Body of pancreas (tissue), 4 donors: ENCODE results near the gene RHBDF2. TPM values are rescaled to one million over a fixed set of nuclear protein-coding genes. Genes with fewer than 3 reads are reported as not detected.

ENCODE experiments used
- ATAC-seq: fragments of 150-250 bp; one replicate; pipeline ENCODE4 v1.9.1; 2016
- DNase-seq, 4 donors: peaks; one replicate each; pipeline ENCODE4 v3.0.0-alpha.2; 2019
- H3K27ac ChIP-seq, 4 donors: fragments of 200-600 bp; sonication (generic); 1 replicate in 3 of 4; 2 replicates in 1 of 4; pipeline versions ENCODE4 v1.5.1 to v1.6.1; 2016 to 2019; ENCODE audit warnings: mild to moderate bottlenecking in 1 of 4, mixed read lengths in 1 of 4, moderate library complexity in 1 of 4
- H3K27me3 ChIP-seq, 2 donors: fragments of 200-600 bp; sonication (generic); one replicate each; pipeline ENCODE4 v1.6.0; 2016; ENCODE audit warnings: mild to moderate bottlenecking in 1 of 2
- H3K36me3 ChIP-seq, 2 donors: fragments of 200-600 bp; sonication (generic); replicated peaks in 1 of 2; 2 replicates each; pipeline ENCODE4 v1.5.1; 2016; ENCODE audit warnings: low read depth in 2 of 2; ENCODE audit not compliant: insufficient read depth in 1 of 2
- H3K4me1 ChIP-seq: fragments of 200-600 bp; sonication (generic); one replicate; pipeline ENCODE4 v1.6.0; 2016
- H3K4me3 ChIP-seq, 2 donors: fragments of 200-600 bp; sonication (generic); 1 replicate in 1 of 2; 2 replicates in 1 of 2; pipeline ENCODE4 v1.5.1; 2016 to 2019
- H3K9me3 ChIP-seq, 3 donors: fragments of 200-600 bp; sonication (generic); 1 replicate in 2 of 3; 2 replicates in 1 of 3; pipeline ENCODE4 v1.5.1; 2016
- CTCF ChIP-seq, 7 experiments: fragments of 450-650 bp in 4 of 7; fragments of 200-600 bp in 3 of 7; sonication (generic) in 3 of 7; IDR thresholded peaks; one replicate each; pipeline ENCODE4 v1.5.1; 2016 to 2019; ENCODE audit warnings: antibody characterized with exemption in 7 of 7
- POLR2A ChIP-seq, 3 donors: fragments of 450-650 bp; IDR thresholded peaks; one replicate each; pipeline ENCODE4 v1.6.1; 2016; ENCODE audit warnings: antibody characterized with exemption in 3 of 3, mild to moderate bottlenecking in 2 of 3
- WGBS, 2 donors: methylation state at CpG; one replicate each; pipeline ENCODE4 v1.1.5; 2017; 5-methylcytosine and 5-hydroxymethylcytosine counted together
- intact Hi-C: fragments of 100-400 bp; cut with DNase I; formaldehyde crosslinking; loops from one replicate; pipeline ENCODE4 v1.15.1; 2023
- total RNA-seq, 2 donors: library from RNA; depleted of rRNA; stranded (reverse); fragments of >200 nt; gene quantifications; one replicate each; pipeline ENCODE4 v1.1.0, GENCODE V29; 2016

Gene RHBDF2
- total RNA-seq, 2 donors from 2014 or later, result 23.1 to 48.1 TPM

DNA sequence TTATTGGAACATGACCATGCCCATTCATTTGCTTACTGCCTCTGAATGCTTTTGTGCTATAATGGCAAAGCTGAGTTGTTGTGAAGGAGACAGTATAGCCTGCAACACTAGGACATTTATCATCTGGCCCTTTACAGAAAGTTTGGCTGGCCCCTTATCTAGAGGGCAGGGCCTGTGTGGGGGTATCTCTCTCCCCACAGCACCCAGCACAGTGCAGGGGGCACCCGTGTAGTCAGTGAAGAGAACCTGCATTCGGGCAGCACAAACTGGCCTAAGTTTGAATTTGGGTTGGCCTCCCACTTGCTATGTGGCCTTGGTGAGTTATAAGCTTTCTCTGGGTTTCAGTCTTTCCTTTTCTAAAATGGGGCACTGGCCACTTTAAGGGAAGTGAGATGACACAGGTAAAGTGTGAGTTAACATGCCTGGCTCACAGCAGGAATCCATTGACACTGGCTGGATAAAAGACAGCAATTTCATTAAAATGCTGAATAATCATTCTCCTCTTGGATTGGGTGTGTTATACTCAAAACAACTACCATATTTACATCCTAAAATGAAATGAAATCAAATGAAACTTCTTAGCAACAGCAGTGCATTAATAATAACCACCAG, 60.4 kb downstream of the RHBDF2 start:
- DNase-seq (no peak), ATAC-seq (no peak)
- H3K27me3 ChIP-seq, result no peaks in the 10 kb centered on the region
- H3K36me3 ChIP-seq, result no peaks in the 10 kb centered on the region
- no peaks in the 10 kb centered on the region for H3K9me3 ChIP-seq
- TF ChIP-seq CTCF (IDR thresholded peaks at IDR 0.05) (no peak), POLR2A (IDR thresholded peaks at IDR 0.05) (no peak)
- H3K4me1 ChIP-seq, result peaks cover 14% of the 10 kb centered on the region
- no peak overlapping the region for H3K4me3 ChIP-seq
- intact Hi-C loops, result no loop called here
- 69 to 90% methylated on average over 2 of the region's 2 CpGs for WGBS, 2 donors
- H3K27ac ChIP-seq, result no peak overlapping the region

DNA sequence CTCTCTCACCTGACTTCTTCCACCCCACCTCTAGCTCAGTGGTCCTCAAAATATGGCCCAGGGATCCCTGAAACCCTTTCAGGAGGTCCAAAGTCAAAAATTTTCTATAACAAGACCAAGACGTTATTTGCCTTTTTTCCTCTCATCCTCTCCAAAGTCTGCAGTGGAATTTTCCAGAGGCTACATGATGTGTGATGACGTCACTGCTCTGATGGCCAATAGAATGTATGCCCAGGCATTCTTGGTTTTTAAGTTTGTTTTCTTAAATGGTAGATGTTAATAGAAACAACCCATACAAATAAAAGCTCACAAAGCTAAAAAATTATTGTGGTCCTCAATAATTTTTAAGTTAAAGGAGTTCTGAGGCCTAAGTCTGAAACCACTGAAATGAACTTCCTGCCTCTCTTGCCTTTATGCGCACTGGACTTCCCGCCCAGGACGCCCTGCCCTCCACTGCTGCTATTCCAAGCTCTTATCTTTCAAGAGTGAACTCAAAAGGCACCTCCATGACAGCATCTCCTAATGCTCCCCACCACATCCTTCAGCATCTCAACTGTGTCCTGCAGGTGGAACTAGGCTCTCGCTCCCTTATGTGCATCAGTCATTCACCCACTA, 61.8 kb downstream of the RHBDF2 start:
- TF ChIP-seq POLR2A (IDR thresholded peaks at IDR 0.05) (no peak), CTCF (IDR thresholded peaks at IDR 0.05) (no peak)
- Histone ChIP-seq H3K27me3 (no peaks in the 10 kb centered on the region), H3K27ac (no peak overlapping the region), H3K36me3 (no peaks in the 10 kb centered on the region), H3K4me1 (peaks cover 15% of the 10 kb centered on the region), H3K9me3 (no peaks in the 10 kb centered on the region), H3K4me3 (no peak overlapping the region)
- intact Hi-C loops, result no loop called here
- 81 to 93% methylated on average over 6 of the region's 6 CpGs for WGBS, 2 donors
- DNase-seq, result no peak
- no peak for ATAC-seq

DNA sequence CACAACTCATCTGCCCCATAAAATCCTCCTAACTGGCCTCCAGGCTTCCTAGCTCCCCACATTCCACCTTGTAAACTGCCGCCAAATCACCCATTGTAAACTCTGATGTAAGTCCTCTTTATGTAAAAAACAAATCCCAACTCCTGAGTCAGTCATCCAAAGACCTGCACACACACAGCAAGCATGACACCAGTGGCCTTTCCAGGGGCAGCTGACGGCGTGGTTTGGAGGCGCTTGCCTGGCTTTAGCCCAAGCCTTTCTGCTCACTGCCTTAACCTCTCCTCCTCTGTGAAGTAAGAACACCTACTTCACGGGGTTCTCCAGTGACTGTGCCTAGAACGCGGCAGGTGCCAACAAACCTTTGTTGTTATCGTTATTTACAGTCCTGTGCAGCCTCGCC, 62.3 kb downstream of the RHBDF2 start:
- Histone ChIP-seq H3K27me3 (no peaks in the 10 kb centered on the region), H3K4me1 (peaks cover 15% of the 10 kb centered on the region), H3K4me3 (no peak overlapping the region), H3K9me3 (no peaks in the 10 kb centered on the region), H3K36me3 (no peaks in the 10 kb centered on the region), H3K27ac (no peak overlapping the region)
- peak in 1 of 4 donors; percentile 11 for DNase-seq
- WGBS, 2 donors, result 38 to 47% methylated on average over 9 of the region's 9 CpGs
- no peak for TF ChIP-seq CTCF (IDR thresholded peaks at IDR 0.05)
- TF ChIP-seq POLR2A (IDR thresholded peaks at IDR 0.05), result no peak
- intact Hi-C loops, result no loop called here
- ATAC-seq, result no peak

GRCh38 chr17:76437467-76438402, 63.5 kb downstream of the RHBDF2 start:
- Histone ChIP-seq H3K27me3 (no peaks in the 10 kb centered on the region), H3K9me3 (no peaks in the 10 kb centered on the region), H3K4me1 (peaks cover 15% of the 10 kb centered on the region), H3K4me3 (no peak overlapping the region), H3K36me3 (no peaks in the 10 kb centered on the region), H3K27ac (no peak overlapping the region)
- DNase-seq (peak in 1 of 4 donors; percentile 26), ATAC-seq (no peak)
- intact Hi-C loops, result no loop called here
- TF ChIP-seq POLR2A (IDR thresholded peaks at IDR 0.05), result no peak
- no peak for TF ChIP-seq CTCF (IDR thresholded peaks at IDR 0.05)
- whole genome bisulfite sequencing, 2 donors, result 60 to 62% methylated on average over 13 of the region's 13 CpGs
